A204.1 (cell line): ENCODE measurements around the gene TELO2.
"Not testable (repeated sequence)": the region's sequence is repeated elsewhere in the genome, so short reads cannot be mapped to it uniquely, and the experiment has no call there.

Experiments
- FAIRE-seq: peaks from 2 replicates; lab custom pipeline; 2012; peaks lifted over from hg19 to GRCh38; lab: Jason Lieb, UNC

Gene TELO2

DNA sequence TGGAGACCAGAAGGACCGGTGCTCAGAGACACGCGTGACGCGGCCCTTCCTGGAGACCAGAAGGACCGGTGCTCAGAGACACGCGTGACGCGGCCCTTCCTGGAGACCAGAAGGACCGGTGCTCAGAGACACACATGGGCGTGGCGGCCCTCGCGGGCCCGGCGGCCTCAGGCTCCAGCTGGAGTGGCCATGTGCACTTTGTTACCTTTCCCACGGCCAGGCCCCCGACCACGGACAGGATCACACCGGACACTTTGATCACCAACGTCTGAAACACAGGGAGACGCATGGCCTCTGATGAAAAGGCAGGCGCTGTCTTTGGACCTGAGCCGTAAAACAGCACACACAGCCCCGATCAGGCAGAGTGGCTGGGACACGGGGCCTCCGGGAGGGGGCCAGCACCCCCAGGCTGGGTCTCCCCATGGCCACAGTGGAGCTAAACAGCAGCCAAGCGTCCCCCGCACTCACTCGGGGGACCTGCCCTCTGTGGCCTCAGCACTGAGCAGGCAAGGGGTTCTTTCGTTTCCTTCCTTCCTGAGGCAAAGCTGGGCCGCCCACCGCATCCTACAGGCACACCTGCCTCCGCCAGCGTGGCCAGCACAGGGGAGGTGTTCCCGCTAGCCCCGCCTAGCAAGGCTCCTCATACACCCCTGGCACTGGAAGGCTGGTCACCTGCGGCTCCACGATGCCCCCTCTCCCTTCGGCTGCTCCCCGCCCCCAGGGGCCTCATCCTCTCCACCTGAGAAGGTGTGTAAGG lies 35.5 kb upstream of the TELO2 start:
- no peak for FAIRE-seq

GRCh38 chr16:1458336-1458976 lies 34.7 kb upstream of the TELO2 start:
- FAIRE-seq: no peak

DNA sequence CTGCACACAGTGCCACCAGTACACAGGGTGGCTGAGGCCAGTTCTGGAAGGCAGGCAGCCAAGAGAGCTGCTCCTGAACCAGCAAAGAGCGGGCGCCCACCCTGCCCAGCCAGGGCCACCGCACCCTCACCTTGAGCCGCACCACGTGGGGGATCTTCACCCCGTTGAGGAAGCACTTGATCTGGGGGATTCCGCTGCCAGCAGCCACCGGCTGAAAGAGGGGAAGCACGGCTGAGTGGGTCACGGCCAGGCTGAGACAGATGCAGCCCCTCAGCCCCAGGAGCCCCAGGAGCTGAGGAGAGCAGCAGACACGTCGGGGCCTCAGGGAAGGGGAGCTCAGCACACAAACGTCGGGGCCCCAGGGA lies 34.2 kb upstream of the TELO2 start:
- no peak for FAIRE-seq

- FAIRE-seq: no peak
Measured at GRCh38 chr16:1459967-1460366, 33.2 kb upstream of the TELO2 start.

DNA sequence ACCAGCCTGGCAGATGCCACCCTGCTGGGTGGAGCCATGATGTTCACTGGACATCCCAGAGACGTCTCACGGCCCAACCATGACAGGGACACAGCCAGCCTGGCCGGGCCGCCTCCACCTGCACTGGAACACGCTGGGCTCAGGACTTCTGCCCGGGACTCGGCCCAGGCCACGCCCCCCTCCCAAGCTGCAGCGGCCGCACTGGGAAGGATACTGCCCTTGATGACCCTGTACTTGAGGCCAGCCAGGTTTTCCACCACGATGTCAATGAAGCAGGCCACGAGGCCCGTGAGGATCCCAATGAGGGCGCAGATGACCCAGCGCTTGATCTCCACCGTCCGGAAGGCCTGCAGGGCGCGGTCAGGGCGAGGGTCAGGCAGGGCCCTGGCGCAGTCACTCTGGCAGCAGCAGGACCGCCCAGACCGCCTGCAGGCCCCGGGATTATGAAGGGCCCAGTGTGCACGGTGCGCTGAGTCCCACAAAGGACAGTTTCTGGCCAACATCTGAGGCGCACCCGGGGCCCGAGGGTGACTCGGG lies 32.5 kb upstream of the TELO2 start:
- FAIRE-seq: no peak

GRCh38 chr16:1461146-1461545 lies 32.0 kb upstream of the TELO2 start:
- no peak for FAIRE-seq

- no peak for FAIRE-seq
Measured at GRCh38 chr16:1464196-1464893, 28.8 kb upstream of the TELO2 start.

DNA sequence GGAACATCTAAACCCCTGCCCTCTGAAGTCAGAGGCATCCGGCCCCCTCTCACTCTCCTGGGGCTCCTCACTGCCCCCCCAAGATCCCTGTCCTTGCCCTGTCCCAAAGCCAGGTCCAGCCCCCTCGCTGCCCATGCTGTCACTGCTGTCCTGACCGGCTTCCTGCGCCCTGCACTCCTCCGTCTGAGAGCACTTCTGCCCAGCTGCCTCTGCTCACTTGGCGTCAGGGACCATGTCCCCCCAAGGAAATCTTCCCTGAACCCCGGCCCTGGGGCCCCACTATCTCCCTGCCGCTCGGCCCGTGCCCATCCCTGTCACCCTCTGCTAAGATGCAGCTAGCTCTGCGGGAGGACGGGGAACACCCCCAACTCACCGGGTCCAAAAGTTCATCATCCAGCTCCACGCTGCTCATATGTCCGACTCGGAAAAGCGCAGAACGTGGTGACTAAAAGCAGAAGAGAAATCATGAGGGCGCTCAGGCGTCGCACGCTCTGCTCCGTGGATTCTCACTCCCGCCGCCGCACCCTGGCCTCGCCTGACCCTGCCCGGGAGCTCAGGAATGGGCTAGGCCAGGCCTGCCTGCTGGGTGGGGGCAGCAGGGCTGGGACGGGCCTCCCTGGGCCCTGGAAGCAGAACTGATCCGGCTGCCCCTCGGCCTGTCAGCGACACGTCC lies 28.1 kb upstream of the TELO2 start:
- FAIRE-seq: no peak

DNA sequence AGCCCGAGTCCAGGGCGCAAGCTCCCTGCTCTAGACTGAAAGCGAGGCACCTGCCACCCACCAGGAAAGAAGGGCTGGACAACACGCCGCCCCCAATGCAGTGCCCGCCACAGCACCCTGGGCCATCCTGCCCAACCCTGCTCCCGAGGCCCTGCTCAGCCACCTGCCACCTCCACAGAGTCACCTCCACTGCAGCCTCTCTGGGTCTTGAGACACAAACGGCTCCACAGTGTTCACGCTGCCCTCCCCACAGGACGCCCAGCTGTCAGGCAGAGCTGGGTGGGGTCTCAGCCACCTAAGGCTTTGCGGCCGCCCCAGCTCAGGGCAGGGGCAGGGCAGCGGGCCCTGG lies 27.6 kb upstream of the TELO2 start:
- no peak for FAIRE-seq

- no peak for FAIRE-seq
Measured at GRCh38 chr16:1466054-1466453, 27.1 kb upstream of the TELO2 start.

DNA sequence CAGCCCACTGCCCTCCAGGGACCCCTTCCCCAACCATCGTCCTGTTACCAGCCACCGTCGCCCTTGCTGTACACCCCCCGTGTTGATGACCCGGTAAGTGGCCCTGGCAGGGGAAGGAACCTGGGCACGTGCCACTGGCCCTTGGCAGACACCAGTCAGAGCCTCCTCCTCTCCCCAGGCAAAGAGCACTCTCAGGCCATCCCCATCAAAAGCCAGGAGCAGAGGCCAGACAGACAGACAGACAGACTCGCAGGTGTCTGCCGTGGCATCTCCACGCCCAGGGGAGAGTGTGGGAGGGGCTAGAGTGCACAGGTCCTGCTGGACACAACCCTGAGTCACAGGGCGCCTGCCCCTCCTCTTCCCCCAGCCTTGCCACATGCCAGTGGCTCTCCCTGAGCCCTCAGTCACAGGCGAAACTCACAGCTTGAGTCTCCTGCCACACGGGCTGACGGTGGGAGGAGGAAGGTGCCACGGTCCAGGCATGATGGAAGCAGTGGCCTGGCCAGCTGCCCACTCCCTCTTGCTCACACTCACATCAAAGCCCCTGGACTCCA lies 26.1 kb upstream of the TELO2 start:
- no peak for FAIRE-seq

GRCh38 chr16:1468426-1468810 lies 24.7 kb upstream of the TELO2 start:
- FAIRE-seq: no peak

GRCh38 chr16:1469141-1469540 lies 24.0 kb upstream of the TELO2 start:
- not testable (repeated sequence) for FAIRE-seq

DNA sequence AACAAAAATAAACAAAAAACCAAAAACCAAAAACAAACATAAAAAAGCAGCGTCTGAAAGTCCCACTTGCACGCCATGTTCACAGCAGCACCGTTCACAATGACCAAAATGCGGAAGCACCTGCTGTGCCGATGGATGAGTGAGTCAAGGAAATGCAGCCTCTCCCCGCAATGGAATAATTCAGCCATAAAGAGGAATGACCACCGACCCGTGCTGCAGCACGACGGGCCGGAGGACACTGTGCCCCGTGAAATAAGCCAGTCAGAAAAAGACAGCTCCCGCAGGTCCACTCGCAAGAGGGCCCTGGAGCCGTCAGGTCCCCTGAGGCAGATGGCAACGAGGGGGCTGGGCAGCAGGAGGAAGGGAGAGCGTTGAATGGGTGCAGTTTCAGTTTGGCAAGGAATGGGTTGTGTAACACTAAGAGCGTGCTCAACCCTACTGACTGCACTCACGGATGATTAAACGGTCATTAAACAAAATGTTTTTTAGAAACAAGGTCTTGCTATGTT lies 23.4 kb upstream of the TELO2 start:
- FAIRE-seq: no peak

DNA sequence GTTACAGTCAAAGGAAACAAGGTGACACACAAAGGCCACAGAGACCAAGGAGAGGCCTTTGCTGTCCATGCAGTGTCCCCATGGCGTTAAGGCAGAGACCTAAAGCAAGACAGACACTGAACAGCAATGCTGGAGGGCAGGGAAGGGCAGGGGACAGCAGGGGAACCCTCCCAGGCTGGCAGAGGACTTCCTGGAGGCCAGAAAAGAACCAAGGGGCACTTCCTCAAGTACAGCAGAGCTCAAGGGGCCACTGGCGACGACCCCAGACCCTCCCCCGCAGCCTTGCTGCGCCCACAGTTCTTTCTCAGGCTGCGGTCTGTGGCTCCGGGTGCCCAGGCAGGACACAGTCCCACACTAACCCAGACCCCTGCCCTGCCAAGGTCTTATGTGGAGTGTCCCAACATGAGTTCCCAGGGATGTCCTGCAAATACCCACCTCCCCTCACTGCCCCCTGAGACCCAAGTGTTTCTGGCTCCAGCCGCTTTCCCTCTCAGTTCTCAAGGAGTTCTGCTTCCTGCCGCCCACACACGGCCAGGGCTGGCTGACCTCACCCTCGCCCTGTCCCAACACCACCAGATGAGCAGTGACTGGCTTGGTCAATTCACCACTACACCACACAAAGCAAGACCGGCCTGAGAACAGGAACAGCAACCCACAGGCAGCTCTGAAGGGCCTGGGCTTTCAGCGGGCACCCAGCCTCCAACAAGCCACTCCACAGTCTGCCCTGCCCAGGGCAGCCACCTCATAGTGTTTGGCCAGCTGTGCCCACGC lies 22.5 kb upstream of the TELO2 start:
- FAIRE-seq: no peak

DNA sequence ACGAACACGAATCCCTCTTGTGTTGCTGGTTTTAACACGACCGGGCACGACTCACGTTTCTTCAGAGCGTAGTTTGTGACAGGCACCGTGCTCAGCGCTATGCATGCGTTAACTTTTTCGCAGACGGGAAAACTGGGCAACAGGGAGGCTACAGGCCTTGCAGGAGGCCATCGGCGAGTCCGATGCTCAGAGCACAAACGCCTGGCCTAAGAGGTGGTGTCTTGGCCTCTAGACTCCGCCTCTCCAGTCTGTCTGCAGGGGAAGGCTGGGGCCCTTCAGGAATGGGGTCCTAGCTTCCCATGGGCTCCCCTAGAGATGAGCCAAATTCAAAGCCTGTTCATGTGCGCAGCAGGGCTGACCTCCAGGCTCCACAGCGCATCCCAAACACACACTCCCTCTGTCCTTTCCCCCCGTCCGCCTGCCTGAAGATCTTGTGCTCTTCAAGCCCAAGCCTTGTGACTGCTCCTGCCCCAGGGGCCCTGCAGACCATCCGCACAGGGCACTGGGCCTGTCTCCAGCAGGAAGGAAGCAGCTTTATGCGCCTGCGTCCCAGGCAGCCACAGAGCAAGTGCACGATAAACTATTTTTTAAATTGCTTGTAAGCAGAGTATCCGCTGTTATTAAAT lies 21.5 kb upstream of the TELO2 start:
- FAIRE-seq: no peak

GRCh38 chr16:1472974-1473373 lies 20.2 kb upstream of the TELO2 start:
- no peak for FAIRE-seq

GRCh38 chr16:1474082-1474795 lies 18.9 kb upstream of the TELO2 start:
- no peak for FAIRE-seq

GRCh38 chr16:1474796-1475551 lies 18.2 kb upstream of the TELO2 start, which contains the start of gene CLCN7:
Gene CLCN7 (minus strand): TSS chr16:1475028. CDS start chr16:1474974, 54 bp downstream.
- FAIRE-seq: no peak
